SH-SY5Y (cell line): Measurements from ENCODE around the gene ARID2.

ENCODE experiments used
- GATA2 ChIP-seq: IDR thresholded peaks from 2 replicates; pipeline ENCODE4 v1.6.1; 2011; ENCODE audit warnings: mild to moderate bottlenecking, low read depth, low read length
- GATA3 ChIP-seq: IDR thresholded peaks from 2 replicates; pipeline ENCODE4 v1.6.1; 2011; ENCODE audit warnings: low read depth, mild to moderate bottlenecking, low read length, moderate library complexity

The ARID2 gene

GRCh38 chr12:45727980-45728629 is 1.4 kb upstream of the ARID2 start:
- TF ChIP-seq GATA2 (no peak), GATA3 (no peak)

- no peak for TF ChIP-seq GATA2
- no peak for TF ChIP-seq GATA3
These were observed 775 bp upstream of the ARID2 start for GRCh38 chr12:45728630-45729232.

- TF ChIP-seq GATA2 (no peak), GATA3 (no peak)
These were observed 510 bp downstream of the ARID2 start for GRCh38 chr12:45730084-45730347.

DNA sequence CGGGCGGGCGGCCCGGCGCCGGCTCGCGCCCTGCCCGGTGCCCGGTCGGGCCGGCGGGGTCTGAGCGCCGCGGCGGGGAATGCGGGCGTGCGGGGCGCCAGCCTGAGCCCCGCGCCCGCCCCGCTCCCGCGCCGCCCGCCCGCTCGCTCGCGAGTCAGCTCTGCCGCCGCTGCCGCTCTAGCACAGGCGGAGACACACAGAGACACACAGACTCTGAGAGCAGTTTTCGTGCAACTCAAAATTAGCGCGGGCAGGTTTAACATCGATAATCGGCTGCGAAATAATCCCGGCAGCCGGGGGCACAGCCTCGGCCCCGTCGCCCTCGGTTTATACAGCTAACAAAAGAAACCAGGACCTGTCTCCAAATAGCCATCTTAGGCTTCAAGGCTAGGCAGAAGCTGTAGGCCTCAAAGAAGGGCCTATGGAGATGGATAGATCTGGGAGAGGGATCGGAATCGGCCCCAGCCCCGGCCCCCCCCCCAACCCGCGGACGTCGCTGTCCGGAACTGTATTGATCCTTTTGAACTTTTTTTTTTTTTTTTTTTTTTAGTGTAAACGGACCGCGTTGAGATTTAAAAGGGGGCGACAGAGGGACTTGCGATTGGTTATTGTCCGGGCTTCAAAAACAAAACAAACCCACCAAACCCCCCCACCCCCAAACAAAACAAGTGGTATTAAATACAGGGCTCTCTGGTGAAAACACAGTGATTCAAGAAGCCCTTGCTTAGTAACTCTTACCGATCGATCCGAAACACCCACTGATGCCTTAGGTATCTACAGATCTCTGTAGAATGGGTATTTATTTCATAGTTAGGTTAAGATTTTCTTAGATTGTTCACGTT is 1.1 kb downstream of the ARID2 start:
- no peak for TF ChIP-seq GATA2
- no peak for TF ChIP-seq GATA3

GRCh38 chr12:45731190-45731775 is 1.8 kb downstream of the ARID2 start:
- TF ChIP-seq GATA3, result no peak
- TF ChIP-seq GATA2, result no peak

GRCh38 chr12:45732250-45732649 is 2.7 kb downstream of the ARID2 start:
- TF ChIP-seq GATA3, result no peak
- TF ChIP-seq GATA2, result no peak

DNA sequence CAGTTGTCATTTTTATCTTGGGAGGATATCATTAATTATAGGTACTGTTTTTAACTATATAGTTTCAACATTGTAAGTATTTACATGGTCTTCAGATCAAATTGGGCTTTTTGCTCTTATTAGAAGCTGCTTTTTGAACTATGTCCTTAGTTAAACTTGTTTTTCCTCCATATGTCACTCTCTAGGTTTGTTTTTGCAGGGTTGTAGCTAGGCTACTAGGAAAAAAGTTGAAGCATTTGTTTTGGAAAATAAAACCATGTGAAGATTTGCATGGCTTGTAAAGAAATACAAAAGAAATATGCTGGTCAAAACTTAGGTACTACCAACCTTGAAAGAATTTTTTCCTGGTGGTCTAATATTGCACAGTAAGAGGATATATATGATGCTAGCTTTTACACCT is 3.4 kb downstream of the ARID2 start:
- TF ChIP-seq GATA3 (no peak), GATA2 (no peak)

DNA sequence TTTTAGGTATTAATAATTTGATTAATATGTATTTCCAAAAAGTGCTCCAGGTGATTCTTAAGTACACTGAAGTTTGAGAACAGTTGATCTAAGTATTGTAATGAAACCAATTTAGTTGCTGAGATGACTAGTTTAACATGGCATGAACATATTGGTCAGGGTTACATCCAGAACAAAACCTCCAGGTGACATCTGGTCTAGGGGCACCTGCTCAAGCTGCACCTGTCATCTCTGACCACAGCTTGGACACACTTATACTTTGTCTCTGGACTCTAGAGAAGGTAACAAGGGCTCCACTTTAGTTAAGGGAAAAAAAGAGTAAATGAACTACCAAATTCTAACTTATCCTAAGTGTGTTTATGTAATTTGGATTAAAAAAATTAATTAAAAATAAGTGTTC is 8.1 kb downstream of the ARID2 start:
- TF ChIP-seq GATA3 (no peak), GATA2 (no peak)

DNA sequence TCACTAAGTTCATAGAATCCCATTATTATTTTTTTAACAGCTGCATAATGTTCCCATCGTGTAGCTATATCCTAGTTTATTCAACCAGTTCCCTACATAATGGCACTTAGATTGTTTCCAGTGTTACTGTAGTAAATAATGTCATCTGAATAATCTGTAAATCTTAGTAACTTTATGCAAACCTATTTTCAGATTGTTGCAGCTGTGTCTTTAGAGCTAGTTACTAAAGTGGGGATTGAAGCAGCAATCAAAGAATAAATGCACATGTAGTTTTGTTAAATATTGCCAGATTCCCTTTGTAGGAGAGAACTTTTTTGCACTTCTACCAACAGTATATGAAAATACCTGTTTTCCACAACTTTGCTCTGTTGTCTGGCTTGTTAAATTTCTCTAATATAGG is 13.1 kb downstream of the ARID2 start:
- TF ChIP-seq GATA2 (no peak), GATA3 (no peak)

DNA sequence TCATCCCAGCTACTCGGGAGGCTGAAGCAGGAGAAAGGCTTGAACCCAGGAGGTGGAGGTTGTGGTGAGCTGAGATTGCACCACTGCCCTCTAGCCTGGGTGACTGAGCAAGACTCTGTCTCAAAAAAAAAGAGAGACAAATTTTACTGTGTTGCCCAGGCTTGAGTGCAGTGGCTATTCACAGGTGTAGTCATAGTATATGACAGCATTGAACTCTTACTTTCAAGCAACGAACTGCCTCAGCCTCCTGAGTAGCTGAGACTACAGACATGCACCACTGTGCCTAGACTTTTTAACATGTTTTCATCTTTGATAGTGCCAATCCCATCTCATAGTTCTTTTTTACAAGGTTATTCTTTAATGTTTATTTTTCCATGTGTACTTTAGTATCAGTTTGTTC is 13.7 kb downstream of the ARID2 start:
- TF ChIP-seq GATA3 (no peak), GATA2 (no peak)

- TF ChIP-seq GATA2 (no peak), GATA3 (no peak)
These were observed 16.4 kb downstream of the ARID2 start for GRCh38 chr12:45745861-45746277.

- no peak for TF ChIP-seq GATA3
- no peak for TF ChIP-seq GATA2
These were observed 27.2 kb downstream of the ARID2 start for GRCh38 chr12:45756666-45757065.

DNA sequence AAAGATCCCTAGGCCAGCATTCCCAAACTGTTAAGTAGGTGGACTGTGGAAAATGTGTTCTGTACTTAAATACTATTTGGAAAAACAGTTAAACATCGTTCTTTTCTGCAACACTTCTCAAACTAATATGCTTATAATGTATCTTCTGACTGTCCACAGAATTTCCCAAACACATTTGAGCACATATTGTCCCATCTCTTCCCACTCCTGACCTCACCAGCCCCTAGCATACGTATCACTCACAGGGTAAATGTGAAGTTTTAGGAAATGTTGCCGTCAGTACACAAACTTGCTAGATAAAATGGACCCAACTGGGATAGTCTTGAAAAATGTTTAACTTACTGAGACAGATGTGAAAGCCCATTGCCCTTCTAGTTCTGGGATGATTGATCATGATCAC is 27.7 kb downstream of the ARID2 start:
- TF ChIP-seq GATA2, result no peak
- TF ChIP-seq GATA3, result no peak

GRCh38 chr12:45760333-45760732 is 30.8 kb downstream of the ARID2 start:
- TF ChIP-seq GATA2, result no peak
- no peak for TF ChIP-seq GATA3
